RWPE2 (cell line): ENCODE measurements around the gene SCAMP1.
A peak's percentile ranks its signal among the peaks of the same experiment; 100 is the strongest.

ENCODE experiments used
- ATAC-seq: fragments of 200-7000 bp; cut with Tn5 transposase; 3 replicates; pipeline ENCODE4 v1.9.1; 2021; ENCODE audit warnings: low read depth
- DNase-seq: peaks from one replicate; pipeline ENCODE4 v3.0.0-alpha.2; 2020; ENCODE audit warnings: low spot score
- H3K27ac ChIP-seq: fragments of 450-650 bp; 2 replicates; pipeline ENCODE4 v1.5.1; 2017; ENCODE audit warnings: mild to moderate bottlenecking; ENCODE audit not compliant: poor library complexity, severe bottlenecking
- H3K27me3 ChIP-seq: fragments of 250-450 bp; sonication (Bioruptor Pico); 2 replicates; pipeline ENCODE4 v1.5.1; 2021; ENCODE audit warnings: mild to moderate bottlenecking, moderate library complexity; ENCODE audit not compliant: insufficient read depth, poor library complexity, severe bottlenecking
- H3K36me3 ChIP-seq: fragments of 250-450 bp; sonication (Bioruptor Pico); 2 replicates; pipeline ENCODE4 v1.5.1; 2020; ENCODE audit warnings: low read depth, mild to moderate bottlenecking, moderate library complexity
- H3K4me1 ChIP-seq: fragments of 250-450 bp; sonication (Bioruptor Pico); 2 replicates; pipeline ENCODE4 v1.5.1; 2021; ENCODE audit warnings: mild to moderate bottlenecking, moderate library complexity; ENCODE audit not compliant: insufficient read depth, poor library complexity, severe bottlenecking
- H3K4me3 ChIP-seq: fragments of 250-450 bp; sonication (Bioruptor Pico); 2 replicates; pipeline ENCODE4 v1.5.1; 2021; ENCODE audit warnings: mild to moderate bottlenecking, moderate library complexity; ENCODE audit not compliant: severe bottlenecking
- H3K9me3 ChIP-seq: fragments of 250-450 bp; sonication (Bioruptor Pico); 2 replicates; pipeline ENCODE4 v1.5.1; 2021; ENCODE audit warnings: mild to moderate bottlenecking, moderate library complexity; ENCODE audit not compliant: severe bottlenecking
- CTCF ChIP-seq: fragments of 450-650 bp; IDR thresholded peaks from one replicate; pipeline ENCODE4 v1.5.1; 2017; ENCODE audit warnings: mild to moderate bottlenecking, moderate library complexity; ENCODE audit not compliant: poor library complexity, severe bottlenecking

SCAMP1 gene

GRCh38 chr5:78458843-78459242 is 98.4 kb downstream of the SCAMP1 start:
- ATAC-seq (no peak), DNase-seq (no peak)
- Histone ChIP-seq H3K36me3 (peaks cover 10% of the 10 kb centered on the region; the same call in 1 of the 2 replicates), H3K4me3 (no peak overlapping the region), H3K9me3 (no peaks in the 10 kb centered on the region), H3K27me3 (no peaks in the 10 kb centered on the region), H3K4me1 (peaks cover 5% of the 10 kb centered on the region), H3K27ac (no peak overlapping the region)
- no peak for TF ChIP-seq CTCF

- Histone ChIP-seq H3K4me1 (peaks cover 5% of the 10 kb centered on the region), H3K27ac (no peak overlapping the region), H3K4me3 (no peak overlapping the region), H3K9me3 (no peaks in the 10 kb centered on the region), H3K36me3 (no peaks in the 10 kb centered on the region), H3K27me3 (no peaks in the 10 kb centered on the region)
- no peak for DNase-seq
- no peak for ATAC-seq
- TF ChIP-seq CTCF: no peak
Observed at GRCh38 chr5:78467140-78467539, 106.7 kb downstream of the SCAMP1 start.

DNA sequence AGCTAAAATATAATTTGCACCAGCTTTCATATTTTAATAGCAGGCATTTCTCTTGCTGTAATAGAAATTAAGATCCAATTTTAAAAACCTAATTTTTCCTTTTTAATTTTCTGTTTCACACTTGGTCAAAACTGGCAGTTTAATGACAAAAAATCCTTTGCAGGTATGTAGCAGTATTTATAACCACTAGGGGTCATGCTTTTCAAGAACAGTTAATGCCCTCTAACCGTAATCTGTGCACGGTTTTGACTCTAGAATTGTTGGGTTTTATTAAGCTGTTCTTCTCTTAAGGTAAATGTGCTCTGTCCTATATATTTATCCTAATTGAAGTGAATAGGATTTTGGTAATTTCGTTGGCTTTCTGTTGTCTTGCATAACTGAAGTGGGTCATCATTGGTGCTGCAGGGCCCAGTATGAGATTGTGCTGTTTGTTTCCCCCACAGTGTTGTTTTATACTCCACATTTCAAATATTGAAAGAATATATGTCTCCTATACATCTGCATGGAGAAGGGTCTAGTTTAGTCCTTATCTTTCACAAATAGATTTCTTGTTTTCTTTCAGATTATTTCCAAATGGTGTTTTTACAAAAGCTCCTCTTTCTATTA is 107.4 kb downstream of the SCAMP1 start:
- H3K4me1 ChIP-seq: peaks cover 5% of the 10 kb centered on the region
- ATAC-seq: peak; percentile 69; the same call in 2 of the 3 replicates
- DNase-seq: no peak

GRCh38 chr5:78471896-78472295 is 111.5 kb downstream of the SCAMP1 start:
- Histone ChIP-seq H3K27me3 (no peaks in the 10 kb centered on the region), H3K36me3 (peaks cover 4% of the 10 kb centered on the region; the same call in 1 of the 2 replicates), H3K4me1 (no peaks in the 10 kb centered on the region), H3K9me3 (no peaks in the 10 kb centered on the region), H3K4me3 (no peak overlapping the region), H3K27ac (no peak overlapping the region)
- no peak for ATAC-seq
- no peak for TF ChIP-seq CTCF
- DNase-seq: no peak

More for the DNA sequence above, 107.4 kb downstream of the SCAMP1 start:
- Histone ChIP-seq H3K4me3 (no peak overlapping the region), H3K36me3 (no peaks in the 10 kb centered on the region), H3K9me3 (no peaks in the 10 kb centered on the region), H3K27ac (no peak overlapping the region), H3K27me3 (no peaks in the 10 kb centered on the region)
- TF ChIP-seq CTCF: peak; percentile 97

DNA sequence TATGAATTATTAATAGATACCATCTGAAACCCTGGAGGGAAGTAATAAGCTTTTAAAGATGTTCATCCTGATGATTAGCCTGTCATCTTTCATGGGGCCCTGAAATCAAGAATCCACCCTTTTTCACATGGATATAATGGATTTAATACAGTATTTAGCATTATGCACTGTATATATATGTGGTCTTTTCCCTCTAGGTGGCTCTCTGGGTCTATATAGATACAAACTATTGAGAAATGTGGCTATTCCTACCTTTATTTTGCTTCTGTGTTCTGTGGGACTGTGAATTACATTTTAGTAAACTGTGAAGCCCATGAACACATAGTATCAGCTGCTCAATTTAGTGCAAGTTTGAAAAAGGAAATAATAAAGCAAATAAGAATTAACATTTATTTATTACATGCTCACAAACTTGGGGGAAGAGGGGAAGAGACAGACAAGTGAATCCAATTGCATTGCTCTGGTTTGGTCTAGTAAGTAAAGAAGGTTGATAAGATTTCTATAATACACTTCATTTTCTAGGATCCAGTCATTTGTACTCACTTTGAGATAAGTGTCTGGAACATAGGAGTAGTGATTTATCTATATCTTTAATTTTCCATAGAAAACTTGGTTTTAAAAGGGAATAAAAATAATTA is 112.2 kb downstream of the SCAMP1 start:
- ATAC-seq (peak; percentile 88), DNase-seq (no peak)
- Histone ChIP-seq H3K4me3 (no peak overlapping the region), H3K4me1 (no peaks in the 10 kb centered on the region), H3K27ac (no peak overlapping the region), H3K27me3 (no peaks in the 10 kb centered on the region), H3K9me3 (no peaks in the 10 kb centered on the region), H3K36me3 (peaks cover 4% of the 10 kb centered on the region; the same call in 1 of the 2 replicates)
- TF ChIP-seq CTCF: peak; percentile 89
